Heart left ventricle (tissue), 16 donors: ENCODE measurements around the gene MET. TPM values are rescaled to one million over a fixed set of nuclear protein-coding genes. Genes with fewer than 3 reads are reported as not detected.

Source experiments
- ATAC-seq, 4 donors: fragments of 200-7000 bp; cut with Tn5 transposase; one replicate each; pipeline ENCODE4 v1.9.1; 2020 to 2022; ENCODE audit warnings: moderate library complexity in 4 of 4, mild to moderate bottlenecking in 3 of 4, moderate number of reproducible peaks in 1 of 4
- DNase-seq, 5 donors: peaks; one replicate each; pipeline ENCODE4 v3.0.0-alpha.2; 2020
- H3K27ac ChIP-seq, 12 donors: fragments of 200-600 bp; sonication (generic) in 4 of 12; one replicate each; pipeline versions ENCODE4 v1.5.0 to v1.8.0; 2016 to 2022; ENCODE audit warnings: mild to moderate bottlenecking in 2 of 12
- H3K27me3 ChIP-seq, 9 donors: fragments of 200-600 bp; sonication (generic) in 2 of 9; one replicate each; pipeline versions ENCODE4 v1.5.1 to v1.8.0; 2016 to 2022; ENCODE audit warnings: mild to moderate bottlenecking in 3 of 9
- H3K36me3 ChIP-seq, 9 donors: fragments of 200-600 bp; sonication (generic) in 2 of 9; one replicate each; pipeline versions ENCODE4 v1.5.0 to v1.8.0; 2018 to 2022; ENCODE audit warnings: mild to moderate bottlenecking in 2 of 9
- H3K4me1 ChIP-seq, 12 donors: fragments of 200-600 bp; sonication (generic) in 4 of 12; one replicate each; pipeline versions ENCODE4 v1.5.0 to v1.8.0; 2016 to 2022; ENCODE audit warnings: mild to moderate bottlenecking in 3 of 12
- H3K4me3 ChIP-seq, 12 donors: fragments of 200-600 bp; sonication (generic) in 4 of 12; one replicate each; pipeline versions ENCODE4 v1.5.0 to v1.8.0; 2017 to 2022; ENCODE audit warnings: mild to moderate bottlenecking in 9 of 12, moderate library complexity in 4 of 12
- H3K9me3 ChIP-seq, 12 donors: fragments of 200-600 bp; sonication (generic) in 4 of 12; one replicate each; pipeline versions ENCODE4 v1.5.0 to v1.8.0; 2016 to 2022; ENCODE audit warnings: mild to moderate bottlenecking in 1 of 12
- CTCF ChIP-seq, 12 donors: fragments of 200-600 bp; sonication (generic) in 4 of 12; IDR thresholded peaks; one replicate each; pipeline versions ENCODE4 v1.5.0 to v1.8.0; 2018 to 2022; ENCODE audit warnings: antibody characterized with exemption in 12 of 12, mild to moderate bottlenecking in 5 of 12
- POLR2A ChIP-seq, 2 donors: fragments of 450-650 bp; IDR thresholded peaks; one replicate each; pipeline ENCODE4 v1.6.1; 2017; ENCODE audit warnings: antibody characterized with exemption in 2 of 2, mild to moderate bottlenecking in 2 of 2, moderate library complexity in 2 of 2
- WGBS, 4 donors: extraction: QIAGEN DNeasy Blood & Tissue Kit in 2 of 4; methylation state at CpG; one replicate each; pipeline versions ENCODE4 v1.1.5 to v1.1.7; 2013 to 2018; 5-methylcytosine and 5-hydroxymethylcytosine counted together
- intact Hi-C, 10 donors: fragments of 100-400 bp; cut with DNase I; formaldehyde crosslinking; loops; one replicate each; pipeline versions ENCODE4 v1.11.1 to v1.14.2; 2022
- polyA plus RNA-seq, 2 donors: library from polyadenylated mRNA; stranded (reverse); fragments of 200-250 nt; gene quantifications; one replicate each; pipeline ENCODE4 v1.2.3, GENCODE V29; 2013
- total RNA-seq, 9 donors: library from RNA; depleted of rRNA in 2 of 9; stranded (reverse); fragments of >200 nt in 2 of 9; fragmentation: NEBNext Ultra II Directional in 3 of 9; extraction: Animal tissue kit (Norgen Biotek cat#: 25700) in 3 of 9; gene quantifications; one replicate each; pipeline versions ENCODE4 v1.1.0 to v1.2.4, GENCODE V29; 2016 to 2023
- donor health status: ischemic (EF 13 %, LVEDD 7.1; RV severe dilation, severe dysfunction).
- donor health status: healthy with polysubstance abuse.
- donor health status: DM: no; HTN: yes; CAD: no.
- donor health status: DM: no; HTN: no; CAD: no.
- donor health status: ischemic (EF 25% LVEDD 6.9; RV normal size, moderate dysfunction).
- donor health status: ischemic (EF 25% LVEDD 5.7; RV mildly dilated, moderate dysfunction).
- donor health status: healthy.
- donor health status: DM: yes; HTN: yes; CAD: no.
- donor health status: ischemic (EF 35%, LVEDD 5.7; RV mildly dilated, moderate dysfunction).
- donor health status: nonischemic (EF 11% LVEDD 7.7; RV severe dilation, severe dysfunction).
- donor health status: DM: yes; HTN: yes; CAD: no.
- donor health status: PGD.
- donor health status: ischemic (EF 29% LVEDD 5.4; RV normal size, mild dysfunction).
- donor health status: nonischemic (EF 23%, LVEDD 6.1; RV moderate dilation, normal function).

The MET gene
- total and polyA plus RNA-seq, 11 donors = 2.4 to 29.7 (median 14.3) TPM

GRCh38 chr7:116762971-116763370 lies 91.0 kb downstream of the MET start:
- DNase-seq = no peak
- no peak overlapping the region for H3K27ac ChIP-seq
- no peaks in the 10 kb centered on the region for H3K27me3 ChIP-seq
- no peaks in the 10 kb centered on the region for H3K4me1 ChIP-seq
- no peak for ATAC-seq
- peaks cover 0 to 12% (median 0%) of the 10 kb centered on the region in 9 donors for H3K36me3 ChIP-seq
- no peak overlapping the region for H3K4me3 ChIP-seq
- H3K9me3 ChIP-seq = no peaks in the 10 kb centered on the region
- no peak for TF ChIP-seq CTCF (IDR thresholded peaks at IDR 0.05)
- TF ChIP-seq POLR2A (IDR thresholded peaks at IDR 0.05) = no peak
- intact Hi-C loops = no loop called here
- WGBS, 4 donors = 88 to 91% (median 89%) methylated on average over 1 of the region's 1 CpG

GRCh38 chr7:116763647-116764046 lies 91.7 kb downstream of the MET start:
- Histone ChIP-seq H3K36me3 (peaks cover 0 to 9% (median 0%) of the 10 kb centered on the region in 9 donors), H3K27ac (no peak overlapping the region), H3K4me3 (no peak overlapping the region), H3K27me3 (no peaks in the 10 kb centered on the region), H3K4me1 (no peaks in the 10 kb centered on the region), H3K9me3 (no peaks in the 10 kb centered on the region)
- DNase-seq (no peak), ATAC-seq (no peak)
- TF ChIP-seq CTCF (IDR thresholded peaks at IDR 0.05) (no peak), POLR2A (IDR thresholded peaks at IDR 0.05) (no peak)
- intact Hi-C loops = no loop called here
- WGBS, 4 donors = 79 to 91% (median 89%) methylated on average over 1 of the region's 1 CpG

- Histone ChIP-seq H3K36me3 (peaks cover 0 to 6% (median 0%) of the 10 kb centered on the region in 9 donors), H3K27me3 (no peaks in the 10 kb centered on the region), H3K4me1 (peaks cover 0 to 6% (median 0%) of the 10 kb centered on the region in 12 donors), H3K27ac (no peak overlapping the region), H3K4me3 (no peak overlapping the region), H3K9me3 (no peaks in the 10 kb centered on the region)
- TF ChIP-seq CTCF (IDR thresholded peaks at IDR 0.05) (no peak), POLR2A (IDR thresholded peaks at IDR 0.05) (no peak)
- ATAC-seq (no peak), DNase-seq (no peak)
- WGBS, 4 donors = 69 to 90% (median 81%) methylated on average over 3 of the region's 3 CpGs
- intact Hi-C loops = no loop called here
Observed at GRCh38 chr7:116766881-116767280, 94.9 kb downstream of the MET start.

GRCh38 chr7:116769546-116769945 lies 97.5 kb downstream of the MET start:
- no peak for DNase-seq
- ATAC-seq = no peak
- H3K4me1 ChIP-seq = peaks cover 0 to 6% (median 0%) of the 10 kb centered on the region in 12 donors

More at GRCh38 chr7:116769546-116769945, 97.5 kb downstream of the MET start:
- H3K4me3 ChIP-seq = no peak overlapping the region
- H3K36me3 ChIP-seq = no peaks in the 10 kb centered on the region
- no peaks in the 10 kb centered on the region for H3K27me3 ChIP-seq
- WGBS, 4 donors = 31 to 35% (median 33%) methylated on average over 3 of the region's 3 CpGs
- no peak overlapping the region for H3K27ac ChIP-seq
- intact Hi-C loops = no loop called here
- TF ChIP-seq POLR2A (IDR thresholded peaks at IDR 0.05) (no peak), CTCF (IDR thresholded peaks at IDR 0.05) (no peak)
- no peaks in the 10 kb centered on the region for H3K9me3 ChIP-seq
